ENCODE results near the gene ODF2. TPM values are rescaled to one million over a fixed set of nuclear protein-coding genes. Genes with fewer than 3 reads are reported as not detected.
A peak's percentile ranks its signal among the peaks of the same experiment; 100 is the strongest.

ODF2 gene
- total RNA-seq, 1 experiment from 2014 or later, result 46.8 TPM

- Histone ChIP-seq H3K27me3 (ENCODE audit: insufficient read depth, low read length) (no peaks in the 10 kb centered on the region), H3K36me3 (ENCODE audit: control insufficient read depth in 1 of 2, insufficient read depth in 2 of 2, low read length in 2 of 2) (no peaks in the 10 kb centered on the region), H4K20me1 (ENCODE audit: insufficient read depth) (no peaks in the 10 kb centered on the region), H3K9me2 (ENCODE audit: insufficient read depth) (no peaks in the 10 kb centered on the region), H3K9me3 (ENCODE audit: control insufficient read depth in 1 of 2, insufficient read depth in 1 of 2, low read depth in 1 of 2, low read length in 2 of 2) (no peaks in the 10 kb centered on the region), H2AFZ (ENCODE audit: low read depth, low read length, poor library complexity, severe bottlenecking) (no peak overlapping the region), H3K27ac (ENCODE audit: low read depth, low read length) (no peak overlapping the region), H3K4me1 (ENCODE audit: control insufficient read depth in 1 of 2, insufficient read depth in 2 of 2, low read length in 2 of 2) (peaks cover 0 to 13% of the 10 kb centered on the region in 2 experiments; a peak in 1 of 4 replicates), H3K4me3 (replicated peaks in 1 of 2; ENCODE audit: low read depth in 1 of 2, low read length in 2 of 2) (no peak overlapping the region), H3K79me2 (ENCODE audit: insufficient read depth, low read length) (no peaks in the 10 kb centered on the region), H3K9ac (ENCODE audit: low read length) (no peak overlapping the region), H3K4me2 (ENCODE audit: low read length) (no peak overlapping the region)
- no TSS peak for BruUV-seq (replicated peaks)
- ChIA-PET RAD21 (ENCODE audit: low non-redundant PET in 1 of 2, low total read pairs in 2 of 2, uncharacterized antibody in 2 of 2, unreplicated experiment in 2 of 2) (no interaction called here), POLR2A (interaction anchor here (1.0 kb wide), 1 partner anchor 11 kb away, joined by 3 read pairs; the partner anchor contains the start of gene CERCAM), CTCF (interaction anchor here (1.1 to 3.8 kb wide), 3 partner anchors 10 to 115 kb away, joined by 11 to 33 read pairs (median 12); partner anchors contain the start of gene CERCAM)
- no peak for DNase-seq (ENCODE audit: low read depth, low spot score)
- TF ChIP-seq, protein P1, sequence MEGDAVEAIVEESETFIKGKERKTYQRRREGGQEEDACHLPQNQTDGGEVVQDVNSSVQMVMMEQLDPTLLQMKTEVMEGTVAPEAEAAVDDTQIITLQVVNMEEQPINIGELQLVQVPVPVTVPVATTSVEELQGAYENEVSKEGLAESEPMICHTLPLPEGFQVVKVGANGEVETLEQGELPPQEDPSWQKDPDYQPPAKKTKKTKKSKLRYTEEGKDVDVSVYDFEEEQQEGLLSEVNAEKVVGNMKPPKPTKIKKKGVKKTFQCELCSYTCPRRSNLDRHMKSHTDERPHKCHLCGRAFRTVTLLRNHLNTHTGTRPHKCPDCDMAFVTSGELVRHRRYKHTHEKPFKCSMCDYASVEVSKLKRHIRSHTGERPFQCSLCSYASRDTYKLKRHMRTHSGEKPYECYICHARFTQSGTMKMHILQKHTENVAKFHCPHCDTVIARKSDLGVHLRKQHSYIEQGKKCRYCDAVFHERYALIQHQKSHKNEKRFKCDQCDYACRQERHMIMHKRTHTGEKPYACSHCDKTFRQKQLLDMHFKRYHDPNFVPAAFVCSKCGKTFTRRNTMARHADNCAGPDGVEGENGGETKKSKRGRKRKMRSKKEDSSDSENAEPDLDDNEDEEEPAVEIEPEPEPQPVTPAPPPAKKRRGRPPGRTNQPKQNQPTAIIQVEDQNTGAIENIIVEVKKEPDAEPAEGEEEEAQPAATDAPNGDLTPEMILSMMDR (IDR thresholded peaks at IDR 0.05 in 2 of 3, conservative IDR thresholded peaks at IDR 0.05 in 1 of 3; ENCODE audit: borderline replicate concordance in 1 of 3, insufficient read depth in 1 of 3, low read depth in 2 of 3, low read length in 2 of 3), result peak in 2 of 3 experiments; percentile 37 to 46; a peak in 5 of 6 replicates
- TF ChIP-seq RAD21 (IDR thresholded peaks at IDR 0.05; ENCODE audit: low read depth), result peak; percentile 40
- no peak for TF ChIP-seq SP1 (IDR thresholded peaks at IDR 0.05; ENCODE audit: low read depth)
- TF ChIP-seq ELF1 (IDR thresholded peaks at IDR 0.05; ENCODE audit: borderline replicate concordance, low read depth), result no peak
- intact Hi-C loops (cut with micrococcal nuclease), result no loop called here
- ATAC-seq, result peak; percentile 56
Measured at GRCh38 chr9:128409978-128410377, 45.8 kb upstream of the ODF2 start.

- Histone ChIP-seq H3K4me1 (ENCODE audit: control insufficient read depth in 1 of 2, insufficient read depth in 2 of 2, low read length in 2 of 2) (peaks cover 4 to 19% of the 10 kb centered on the region in 2 experiments; a peak in 3 of 4 replicates), H3K9me3 (ENCODE audit: control insufficient read depth in 1 of 2, insufficient read depth in 1 of 2, low read depth in 1 of 2, low read length in 2 of 2) (no peaks in the 10 kb centered on the region)
- TF ChIP-seq, protein P2, sequence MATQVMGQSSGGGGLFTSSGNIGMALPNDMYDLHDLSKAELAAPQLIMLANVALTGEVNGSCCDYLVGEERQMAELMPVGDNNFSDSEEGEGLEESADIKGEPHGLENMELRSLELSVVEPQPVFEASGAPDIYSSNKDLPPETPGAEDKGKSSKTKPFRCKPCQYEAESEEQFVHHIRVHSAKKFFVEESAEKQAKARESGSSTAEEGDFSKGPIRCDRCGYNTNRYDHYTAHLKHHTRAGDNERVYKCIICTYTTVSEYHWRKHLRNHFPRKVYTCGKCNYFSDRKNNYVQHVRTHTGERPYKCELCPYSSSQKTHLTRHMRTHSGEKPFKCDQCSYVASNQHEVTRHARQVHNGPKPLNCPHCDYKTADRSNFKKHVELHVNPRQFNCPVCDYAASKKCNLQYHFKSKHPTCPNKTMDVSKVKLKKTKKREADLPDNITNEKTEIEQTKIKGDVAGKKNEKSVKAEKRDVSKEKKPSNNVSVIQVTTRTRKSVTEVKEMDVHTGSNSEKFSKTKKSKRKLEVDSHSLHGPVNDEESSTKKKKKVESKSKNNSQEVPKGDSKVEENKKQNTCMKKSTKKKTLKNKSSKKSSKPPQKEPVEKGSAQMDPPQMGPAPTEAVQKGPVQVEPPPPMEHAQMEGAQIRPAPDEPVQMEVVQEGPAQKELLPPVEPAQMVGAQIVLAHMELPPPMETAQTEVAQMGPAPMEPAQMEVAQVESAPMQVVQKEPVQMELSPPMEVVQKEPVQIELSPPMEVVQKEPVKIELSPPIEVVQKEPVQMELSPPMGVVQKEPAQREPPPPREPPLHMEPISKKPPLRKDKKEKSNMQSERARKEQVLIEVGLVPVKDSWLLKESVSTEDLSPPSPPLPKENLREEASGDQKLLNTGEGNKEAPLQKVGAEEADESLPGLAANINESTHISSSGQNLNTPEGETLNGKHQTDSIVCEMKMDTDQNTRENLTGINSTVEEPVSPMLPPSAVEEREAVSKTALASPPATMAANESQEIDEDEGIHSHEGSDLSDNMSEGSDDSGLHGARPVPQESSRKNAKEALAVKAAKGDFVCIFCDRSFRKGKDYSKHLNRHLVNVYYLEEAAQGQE (IDR thresholded peaks at IDR 0.05; ENCODE audit: low read depth), result no peak
- no peak for TF ChIP-seq RAD21 (IDR thresholded peaks at IDR 0.05; ENCODE audit: low read depth)
- no peak for TF ChIP-seq EGR1 (IDR thresholded peaks at IDR 0.05; ENCODE audit: low read depth)
- TF ChIP-seq, protein P3, sequence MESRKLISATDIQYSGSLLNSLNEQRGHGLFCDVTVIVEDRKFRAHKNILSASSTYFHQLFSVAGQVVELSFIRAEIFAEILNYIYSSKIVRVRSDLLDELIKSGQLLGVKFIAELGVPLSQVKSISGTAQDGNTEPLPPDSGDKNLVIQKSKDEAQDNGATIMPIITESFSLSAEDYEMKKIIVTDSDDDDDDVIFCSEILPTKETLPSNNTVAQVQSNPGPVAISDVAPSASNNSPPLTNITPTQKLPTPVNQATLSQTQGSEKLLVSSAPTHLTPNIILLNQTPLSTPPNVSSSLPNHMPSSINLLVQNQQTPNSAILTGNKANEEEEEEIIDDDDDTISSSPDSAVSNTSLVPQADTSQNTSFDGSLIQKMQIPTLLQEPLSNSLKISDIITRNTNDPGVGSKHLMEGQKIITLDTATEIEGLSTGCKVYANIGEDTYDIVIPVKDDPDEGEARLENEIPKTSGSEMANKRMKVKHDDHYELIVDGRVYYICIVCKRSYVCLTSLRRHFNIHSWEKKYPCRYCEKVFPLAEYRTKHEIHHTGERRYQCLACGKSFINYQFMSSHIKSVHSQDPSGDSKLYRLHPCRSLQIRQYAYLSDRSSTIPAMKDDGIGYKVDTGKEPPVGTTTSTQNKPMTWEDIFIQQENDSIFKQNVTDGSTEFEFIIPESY (IDR thresholded peaks at IDR 0.05; ENCODE audit: extremely low read depth, insufficient replicate concordance, low read length), result no peak
- TF ChIP-seq JUND (IDR thresholded peaks at IDR 0.05), result no peak
- TF ChIP-seq YY1 (IDR thresholded peaks at IDR 0.05; ENCODE audit: extremely low read depth, insufficient replicate concordance, low read depth, low read length), result no peak
Measured at GRCh38 chr9:128411364-128412119, 44.3 kb upstream of the ODF2 start.

More at GRCh38 chr9:128411364-128412119, 44.3 kb upstream of the ODF2 start:
- no peak overlapping the region for H3K4me2 ChIP-seq (ENCODE audit: low read length)
- ATAC-seq (no peak), DNase-seq (ENCODE audit: low read depth, low spot score) (no peak)
- H2AFZ ChIP-seq (ENCODE audit: low read depth, low read length, poor library complexity, severe bottlenecking), result no peak overlapping the region
- H3K4me3 ChIP-seq (replicated peaks in 1 of 2; ENCODE audit: low read depth in 1 of 2, low read length in 2 of 2), result no peak overlapping the region
- no peaks in the 10 kb centered on the region for H3K36me3 ChIP-seq (ENCODE audit: control insufficient read depth in 1 of 2, insufficient read depth in 2 of 2, low read length in 2 of 2)
- H3K9ac ChIP-seq (ENCODE audit: low read length), result no peak overlapping the region
- BruUV-seq (replicated peaks), result no TSS peak
- H3K27ac ChIP-seq (ENCODE audit: low read depth, low read length), result no peak overlapping the region
- ChIA-PET RAD21 (ENCODE audit: low non-redundant PET in 1 of 2, low total read pairs in 2 of 2, uncharacterized antibody in 2 of 2, unreplicated experiment in 2 of 2) (interaction anchor here in 1 of 2 experiments (0.6 kb wide), 2 partner anchors 116 to 164 kb away, joined by 6 read pairs; no protein-coding TSS in a partner anchor), CTCF (interaction anchor here (0.8 to 3.8 kb wide), 5 partner anchors 9 to 117 kb away, joined by 3 to 33 read pairs (median 9); partner anchors contain the start of gene CERCAM), POLR2A (interaction anchor here (1.5 kb wide), 1 partner anchor 9 kb away, joined by 4 read pairs; the partner anchor contains the start of gene CERCAM)
- H4K20me1 ChIP-seq (ENCODE audit: insufficient read depth), result no peaks in the 10 kb centered on the region
- no peaks in the 10 kb centered on the region for H3K27me3 ChIP-seq (ENCODE audit: insufficient read depth, low read length)
- intact Hi-C loops (cut with micrococcal nuclease), result loop anchor here (1.0 to 2.0 kb wide), 3 partner anchors 41 to 116 kb away; partner anchors contain the start of gene URM1
- H3K9me2 ChIP-seq (ENCODE audit: insufficient read depth), result no peaks in the 10 kb centered on the region
- H3K79me2 ChIP-seq (ENCODE audit: insufficient read depth, low read length), result no peaks in the 10 kb centered on the region
